ENCODE results near the gene TMC8.

The TMC8 gene

GRCh38 chr17:78127888-78128550, 2.6 kb upstream of the TMC8 start:
- peak overlapping the region; percentile 88 for H3K27ac ChIP-seq (ENCODE audit: low read depth, low read length, poor library complexity, severe bottlenecking)
- H3K36me3 ChIP-seq (ENCODE audit: insufficient read depth, low read length) = peaks cover 12% of the 10 kb centered on the region

GRCh38 chr17:78128551-78129350, 1.8 kb upstream of the TMC8 start, which contains the start of gene TMC6:
TSS of gene TMC6 (minus strand) at chr17:78128755. CDS start at chr17:78126832, 1,923 bp downstream.
- Histone ChIP-seq H3K9me3 (ENCODE audit: low read length) (no peaks in the 10 kb centered on the region), H3K4me2 (ENCODE audit: low read length) (peak within 1 kb of the TSS; percentile 89), H3K36me3 (ENCODE audit: insufficient read depth, low read length) (peaks cover 4% of the 10 kb centered on the region; the same call in 1 of the 2 replicates), H3K4me1 (ENCODE audit: insufficient read depth, low read length, severe bottlenecking) (peaks cover 89% of the 10 kb centered on the region), H3K27ac (ENCODE audit: low read depth, low read length, poor library complexity, severe bottlenecking) (peak within 1 kb of the TSS; percentile 92), H4K20me1 (ENCODE audit: insufficient read depth, low read length) (no peaks in the 10 kb centered on the region), H3K9ac (ENCODE audit: low read length) (peak within 1 kb of the TSS; percentile 80), H3K9me2 (ENCODE audit: low read depth, low read length) (no peaks in the 10 kb centered on the region), H3K79me2 (ENCODE audit: insufficient read depth, low read length) (no peaks in the 10 kb centered on the region), H2AFZ (ENCODE audit: low read length) (no peak within 1 kb of the TSS), H3F3A (ENCODE audit: insufficient read depth, low read length) (no peaks in the 10 kb centered on the region), H3K27me3 (ENCODE audit: insufficient read depth, low read length) (no peaks in the 10 kb centered on the region), H3K4me3 (ENCODE audit: low read depth, low read length, poor library complexity, severe bottlenecking) (peak within 1 kb of the TSS; percentile 74)
- TF ChIP-seq, protein P1, sequence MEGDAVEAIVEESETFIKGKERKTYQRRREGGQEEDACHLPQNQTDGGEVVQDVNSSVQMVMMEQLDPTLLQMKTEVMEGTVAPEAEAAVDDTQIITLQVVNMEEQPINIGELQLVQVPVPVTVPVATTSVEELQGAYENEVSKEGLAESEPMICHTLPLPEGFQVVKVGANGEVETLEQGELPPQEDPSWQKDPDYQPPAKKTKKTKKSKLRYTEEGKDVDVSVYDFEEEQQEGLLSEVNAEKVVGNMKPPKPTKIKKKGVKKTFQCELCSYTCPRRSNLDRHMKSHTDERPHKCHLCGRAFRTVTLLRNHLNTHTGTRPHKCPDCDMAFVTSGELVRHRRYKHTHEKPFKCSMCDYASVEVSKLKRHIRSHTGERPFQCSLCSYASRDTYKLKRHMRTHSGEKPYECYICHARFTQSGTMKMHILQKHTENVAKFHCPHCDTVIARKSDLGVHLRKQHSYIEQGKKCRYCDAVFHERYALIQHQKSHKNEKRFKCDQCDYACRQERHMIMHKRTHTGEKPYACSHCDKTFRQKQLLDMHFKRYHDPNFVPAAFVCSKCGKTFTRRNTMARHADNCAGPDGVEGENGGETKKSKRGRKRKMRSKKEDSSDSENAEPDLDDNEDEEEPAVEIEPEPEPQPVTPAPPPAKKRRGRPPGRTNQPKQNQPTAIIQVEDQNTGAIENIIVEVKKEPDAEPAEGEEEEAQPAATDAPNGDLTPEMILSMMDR (IDR thresholded peaks at IDR 0.05; ENCODE audit: low read length) = no peak
- TF ChIP-seq EZH2 (IDR thresholded peaks at IDR 0.05; ENCODE audit: borderline replicate concordance, low read length) = no peak

More at GRCh38 chr17:78127888-78128550, 2.6 kb upstream of the TMC8 start:
- no peaks in the 10 kb centered on the region for H3K79me2 ChIP-seq (ENCODE audit: insufficient read depth, low read length)
- peak overlapping the region; percentile 80 for H3K9ac ChIP-seq (ENCODE audit: low read length)
- no peaks in the 10 kb centered on the region for H4K20me1 ChIP-seq (ENCODE audit: insufficient read depth, low read length)
- TF ChIP-seq EZH2 (IDR thresholded peaks at IDR 0.05; ENCODE audit: borderline replicate concordance, low read length) = no peak
- TF ChIP-seq, protein P1 (IDR thresholded peaks at IDR 0.05; ENCODE audit: low read length) = no peak
- H3K4me2 ChIP-seq (ENCODE audit: low read length) = peak overlapping the region; percentile 60
- no peaks in the 10 kb centered on the region for H3K9me3 ChIP-seq (ENCODE audit: low read length)
- H3K4me3 ChIP-seq (ENCODE audit: low read depth, low read length, poor library complexity, severe bottlenecking) = peak overlapping the region; percentile 74
- no peak overlapping the region for H2AFZ ChIP-seq (ENCODE audit: low read length)
- H3K9me2 ChIP-seq (ENCODE audit: low read depth, low read length) = no peaks in the 10 kb centered on the region
- H3K4me1 ChIP-seq (ENCODE audit: insufficient read depth, low read length, severe bottlenecking) = peaks cover 81% of the 10 kb centered on the region
- H3F3A ChIP-seq (ENCODE audit: insufficient read depth, low read length) = no peaks in the 10 kb centered on the region
- H3K27me3 ChIP-seq (ENCODE audit: insufficient read depth, low read length) = no peaks in the 10 kb centered on the region

GRCh38 chr17:78129351-78130089, 1.1 kb upstream of the TMC8 start:
- TF ChIP-seq, protein P1 (IDR thresholded peaks at IDR 0.05; ENCODE audit: low read length) = no peak
- TF ChIP-seq EZH2 (IDR thresholded peaks at IDR 0.05; ENCODE audit: borderline replicate concordance, low read length) = no peak
- Histone ChIP-seq H3F3A (ENCODE audit: insufficient read depth, low read length) (no peaks in the 10 kb centered on the region), H3K9me3 (ENCODE audit: low read length) (no peaks in the 10 kb centered on the region), H2AFZ (ENCODE audit: low read length) (no peak overlapping the region), H3K4me1 (ENCODE audit: insufficient read depth, low read length, severe bottlenecking) (peaks cover 87% of the 10 kb centered on the region), H3K4me3 (ENCODE audit: low read depth, low read length, poor library complexity, severe bottlenecking) (peak overlapping the region; percentile 74), H3K9ac (ENCODE audit: low read length) (peak overlapping the region; percentile 92), H4K20me1 (ENCODE audit: insufficient read depth, low read length) (no peaks in the 10 kb centered on the region), H3K27me3 (ENCODE audit: insufficient read depth, low read length) (no peaks in the 10 kb centered on the region), H3K79me2 (ENCODE audit: insufficient read depth, low read length) (no peaks in the 10 kb centered on the region), H3K36me3 (ENCODE audit: insufficient read depth, low read length) (peaks cover 2% of the 10 kb centered on the region; the same call in 1 of the 2 replicates), H3K27ac (ENCODE audit: low read depth, low read length, poor library complexity, severe bottlenecking) (peak overlapping the region; percentile 92), H3K9me2 (ENCODE audit: low read depth, low read length) (no peaks in the 10 kb centered on the region), H3K4me2 (ENCODE audit: low read length) (peak overlapping the region; percentile 89)

All from OCI-LY1 (cell line).